AG09319 (cell line): Measurements from ENCODE around the gene BBS1.

Source experiments
- DNase-seq: peaks from one replicate; pipeline ENCODE4 v3.0.0-alpha.2; 2010; ENCODE audit warnings: low read depth; ENCODE audit errors: extremely low read depth
- CTCF ChIP-seq: IDR thresholded peaks from 2 replicates; pipeline ENCODE4 v1.5.1; 2011; ENCODE audit warnings: low read depth, mild to moderate bottlenecking, inconsistent platforms, low read length, moderate library complexity

The BBS1 gene

GRCh38 chr11:66478729-66479393 lies 31.6 kb upstream of the BBS1 start:
- peak; percentile 70 for TF ChIP-seq CTCF
- DNase-seq, result no peak

- no peak for TF ChIP-seq CTCF
Measured at GRCh38 chr11:66479394-66480116, 30.9 kb upstream of the BBS1 start.

GRCh38 chr11:66480117-66480938 lies 30.1 kb upstream of the BBS1 start, which contains the start of gene DPP3:
TSS of gene DPP3 (plus strand) at chr11:66480434. CDS start at chr11:66482201, 1,767 bp downstream.
- DNase-seq, result peak; percentile 91
- TF ChIP-seq CTCF, result no peak

More at GRCh38 chr11:66479394-66480116, 30.9 kb upstream of the BBS1 start:
- DNase-seq, result no peak

- no peak for DNase-seq
Measured at GRCh38 chr11:66484806-66485380, 25.5 kb upstream of the BBS1 start.

GRCh38 chr11:66488957-66489356 lies 21.5 kb upstream of the BBS1 start:
- DNase-seq, result no peak
- no peak for TF ChIP-seq CTCF

More at GRCh38 chr11:66484806-66485380, 25.5 kb upstream of the BBS1 start:
- TF ChIP-seq CTCF, result no peak

GRCh38 chr11:66489636-66490035 lies 20.8 kb upstream of the BBS1 start:
- no peak for TF ChIP-seq CTCF

More at GRCh38 chr11:66489636-66490035, 20.8 kb upstream of the BBS1 start:
- DNase-seq, result no peak
